ENCODE measurements around the gene C19orf25.

- TF ChIP-seq CTCF (IDR thresholded peaks at IDR 0.05) (no peak), POLR2A (IDR thresholded peaks at IDR 0.05) (no peak), EP300 (IDR thresholded peaks at IDR 0.05) (no peak)
Observed at GRCh38 chr19:1483979-1484428, 5.0 kb upstream of the C19orf25 start.
